NCI-H446 (cell line): Measurements from ENCODE around the gene WRNIP1.

ENCODE experiments used
- DNase-seq, 2 experiments: peaks; one replicate each; lab custom pipeline; 2025; lab: John Stamatoyannopoulos, UW

Gene WRNIP1

DNA sequence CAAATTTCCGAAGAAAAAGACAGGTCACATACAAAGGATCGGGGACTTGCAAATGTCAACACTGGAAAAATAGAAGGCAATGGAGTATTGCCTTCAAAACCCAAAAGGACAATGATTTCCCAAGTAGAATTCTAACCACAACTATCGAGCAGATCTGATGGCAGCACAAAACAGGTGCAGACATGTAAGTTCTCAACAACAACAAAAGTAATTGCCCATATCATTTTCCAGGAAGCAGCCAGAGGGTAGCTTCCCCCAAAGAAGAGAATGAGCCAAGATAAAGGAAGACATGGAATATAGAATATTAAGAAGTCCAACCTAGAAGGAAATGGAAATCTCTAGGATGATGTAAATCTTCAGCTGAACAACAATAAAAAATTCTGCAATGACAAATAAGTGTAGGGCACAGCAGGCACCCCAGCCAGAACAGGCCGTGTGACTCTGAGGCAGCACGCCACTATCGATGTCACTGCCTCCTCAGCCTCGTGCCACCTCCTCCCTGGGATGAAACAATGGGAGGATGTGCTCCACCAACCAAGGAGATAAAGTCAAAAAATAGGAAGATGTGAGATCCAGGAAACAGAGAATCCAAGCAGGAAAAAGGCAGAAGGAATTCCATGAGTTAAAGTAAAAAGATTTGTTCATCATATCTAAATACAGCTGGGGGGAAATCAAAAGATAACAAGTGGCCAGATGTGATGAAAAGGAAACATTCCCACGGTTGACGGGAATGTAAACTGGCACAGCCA is 42.3 kb downstream of the WRNIP1 start:
- DNase-seq, result no peak

DNA sequence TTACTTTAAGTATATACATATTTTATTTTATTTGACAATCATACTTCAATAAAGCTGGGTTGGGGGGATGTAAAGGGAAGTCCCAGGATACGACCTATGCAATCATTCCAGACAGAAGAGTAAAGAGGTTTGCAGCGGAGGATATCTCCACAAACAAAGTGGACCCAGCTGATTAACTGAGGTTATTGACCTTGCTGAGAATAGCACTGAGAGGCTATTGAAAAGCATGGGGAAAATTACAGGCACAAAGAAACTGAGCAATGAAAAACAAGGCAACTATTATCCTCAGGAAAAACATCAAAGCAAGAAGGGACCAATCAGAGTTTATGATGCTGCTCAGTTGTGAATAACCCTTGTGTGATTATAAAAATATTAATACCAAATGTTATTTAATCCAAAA is 43.8 kb downstream of the WRNIP1 start:
- DNase-seq, result no peak

DNA sequence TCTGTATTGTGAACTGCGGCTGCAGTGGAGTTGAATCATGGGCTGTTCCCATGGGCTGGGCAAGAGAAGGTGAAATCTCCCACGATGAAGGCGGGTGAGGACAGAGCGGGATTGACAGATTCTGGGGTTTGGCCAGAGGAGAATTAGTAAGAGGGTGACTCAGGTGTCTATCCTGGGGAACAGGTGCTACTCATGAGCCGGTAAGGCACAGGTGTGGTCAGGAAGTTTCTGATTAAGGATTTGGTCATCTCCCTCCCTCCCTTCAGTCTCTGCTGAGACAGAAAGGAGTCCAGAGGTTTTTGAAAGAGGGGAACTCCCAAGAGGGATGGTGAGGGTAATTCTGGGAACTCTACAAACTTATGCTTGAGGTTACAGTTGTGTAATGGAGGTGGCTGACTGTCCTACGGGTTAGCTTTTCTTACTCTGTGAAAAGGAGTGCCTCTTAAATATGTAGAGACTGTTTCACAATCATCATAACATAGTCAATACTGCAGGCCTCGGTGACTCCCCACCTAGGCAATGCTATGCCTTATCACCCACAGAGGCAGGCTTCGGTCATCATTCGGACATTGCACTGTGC is 45.0 kb downstream of the WRNIP1 start:
- DNase-seq, result no peak

DNA sequence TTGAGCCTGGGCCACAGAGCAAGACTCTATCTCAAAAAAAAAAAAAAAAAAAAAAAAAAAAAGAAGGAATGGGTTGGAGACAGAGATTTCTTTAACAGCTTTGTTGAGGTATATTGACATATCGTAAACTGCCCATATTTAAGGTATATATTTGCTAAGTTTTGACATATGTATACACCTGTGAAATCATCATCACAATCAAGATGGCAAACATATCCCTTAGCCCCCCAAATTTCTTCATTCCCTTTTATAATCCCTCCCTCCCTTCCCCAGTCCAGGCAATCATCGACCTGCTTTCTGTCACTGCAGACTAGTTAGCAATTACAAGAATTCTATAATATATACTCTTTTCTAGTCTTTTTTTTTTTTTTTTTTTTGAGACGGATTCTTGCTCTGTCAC is 47.5 kb downstream of the WRNIP1 start:
- DNase-seq, result no peak

DNA sequence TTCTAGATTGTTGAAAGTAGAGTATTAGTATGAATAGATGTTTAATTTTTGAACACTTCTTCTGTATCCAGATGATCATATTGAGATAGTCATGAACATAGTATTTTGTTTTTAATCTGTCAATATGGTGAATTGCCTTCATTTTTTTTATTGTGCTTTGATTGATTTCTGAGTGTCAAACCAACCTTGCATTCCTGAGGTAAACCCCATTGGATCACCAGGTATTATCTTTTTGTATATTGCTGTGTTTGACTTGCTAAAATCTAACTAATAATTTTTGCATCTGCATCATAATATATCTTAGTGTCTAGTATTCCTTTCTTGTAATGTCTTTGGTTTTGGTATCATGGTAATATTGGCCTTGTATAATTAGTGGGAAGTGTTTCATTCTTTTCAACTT is 51.0 kb downstream of the WRNIP1 start:
- no peak for DNase-seq

DNA sequence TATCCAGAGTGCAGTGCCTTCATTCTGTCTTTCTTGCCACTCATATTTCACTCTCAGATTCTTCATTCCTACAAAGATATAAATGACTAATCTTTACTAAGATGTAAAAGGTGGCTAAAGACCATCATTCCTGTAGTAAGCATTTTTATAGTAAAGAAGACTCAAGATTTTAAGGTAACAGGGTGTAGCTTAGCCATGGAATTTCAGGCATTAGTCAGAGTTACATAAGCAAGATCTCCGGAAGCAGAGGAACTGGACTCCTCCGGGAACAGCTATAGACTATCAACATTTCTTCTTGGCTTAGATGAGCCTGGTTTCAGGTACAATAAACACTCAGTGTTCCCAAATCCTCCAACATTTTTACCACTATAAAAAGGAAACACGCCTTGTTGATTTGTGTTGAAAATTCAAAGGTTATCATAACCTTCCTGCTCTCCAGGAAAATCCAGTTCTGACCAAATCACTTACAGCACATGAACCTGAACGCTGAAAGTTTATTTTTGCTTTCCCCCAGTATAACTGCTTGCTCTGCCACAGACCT is 52.8 kb downstream of the WRNIP1 start:
- no peak for DNase-seq

DNA sequence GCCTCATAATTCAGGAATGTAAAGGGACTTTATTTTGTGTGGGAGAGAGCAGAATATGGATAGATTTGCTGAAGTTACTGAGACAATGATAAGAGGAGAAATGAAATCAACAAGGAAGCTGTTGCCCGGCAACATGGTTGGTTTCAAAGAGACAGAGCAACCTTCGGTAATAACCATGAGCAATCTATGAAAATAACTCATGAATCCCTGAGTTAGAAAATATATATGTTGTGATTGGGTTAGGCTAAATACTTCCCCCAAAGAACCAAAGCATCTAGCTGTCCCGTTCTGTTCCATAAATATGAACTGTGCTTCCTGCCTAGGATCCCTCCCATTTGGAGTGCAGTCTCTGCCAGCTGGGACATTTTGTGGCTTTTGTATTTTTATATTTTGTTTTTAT is 53.4 kb downstream of the WRNIP1 start:
- DNase-seq, result no peak

DNA sequence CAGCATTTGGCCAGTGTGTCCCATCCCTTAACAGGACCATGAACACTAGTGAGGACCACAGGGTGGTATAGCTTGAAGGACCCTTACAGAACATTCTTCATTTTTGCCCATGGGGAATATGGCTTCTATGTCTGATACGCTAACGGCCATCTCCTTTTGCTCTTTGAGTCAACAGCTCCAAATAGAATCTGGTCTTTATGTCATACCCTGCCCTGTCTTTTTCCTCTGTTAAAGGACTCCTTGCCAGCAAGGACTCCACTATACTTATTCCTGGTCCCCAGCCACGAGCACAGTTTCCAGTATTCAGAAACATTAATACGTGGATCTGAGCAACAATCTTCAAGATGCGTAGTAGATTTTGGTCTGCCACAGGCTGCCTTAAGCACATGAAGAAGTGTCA is 53.9 kb downstream of the WRNIP1 start:
- DNase-seq, result no peak

DNA sequence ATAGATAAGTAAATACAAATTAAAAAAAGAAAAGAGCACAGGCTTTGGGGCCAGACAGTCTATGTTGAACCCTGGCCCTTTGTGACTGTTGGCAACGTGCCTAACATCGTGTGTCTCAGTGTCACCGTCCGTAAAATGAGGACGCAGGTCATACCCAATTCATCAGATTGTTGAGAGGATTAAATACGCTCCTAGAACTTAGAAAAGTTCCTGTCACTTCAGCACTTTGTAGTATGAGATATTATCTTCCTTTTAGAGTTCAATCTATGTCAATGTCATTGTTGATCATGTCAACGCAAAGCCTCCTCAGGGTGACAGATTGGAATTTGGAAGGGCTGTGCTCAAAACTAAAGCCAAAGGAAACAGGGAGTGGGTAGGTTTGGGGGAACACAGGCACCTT is 54.8 kb downstream of the WRNIP1 start:
- no peak for DNase-seq

DNA sequence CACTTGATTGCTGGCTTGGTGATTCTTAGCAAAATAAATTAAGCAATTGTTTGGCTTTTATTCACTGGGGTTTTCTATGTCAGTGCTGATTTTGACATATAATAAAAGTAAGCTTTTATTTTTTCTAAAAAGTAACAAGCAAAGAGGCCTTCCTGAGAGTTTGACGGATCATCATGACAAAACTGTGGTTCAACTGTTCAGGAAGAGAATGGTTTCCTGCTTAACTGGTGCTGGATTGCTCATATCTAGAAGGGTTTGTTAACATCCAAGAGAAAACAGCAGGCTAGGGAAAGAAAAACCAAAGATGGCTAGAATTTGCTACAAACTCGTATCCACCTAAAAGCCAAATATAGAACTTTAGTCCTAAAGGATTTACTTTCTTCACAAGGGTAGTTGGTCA is 55.2 kb downstream of the WRNIP1 start:
- DNase-seq, result no peak

DNA sequence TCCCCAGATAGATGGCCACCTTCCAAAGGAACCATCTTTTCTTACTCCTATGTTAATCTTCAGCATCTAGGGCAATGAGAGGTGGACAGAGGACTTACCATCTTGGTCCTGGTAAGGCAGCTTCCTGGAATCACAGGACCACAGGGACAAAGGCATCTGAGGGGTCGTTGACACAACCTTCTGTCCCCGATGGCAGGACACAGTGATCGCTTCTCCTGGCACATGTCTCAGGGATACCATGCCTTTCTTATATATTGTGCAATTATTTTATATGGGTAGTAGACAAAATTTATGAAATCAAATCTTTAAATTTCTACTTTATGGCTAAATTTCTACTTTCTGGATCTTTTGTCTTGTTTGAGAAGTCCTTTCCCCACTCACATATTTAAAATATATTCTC is 56.4 kb downstream of the WRNIP1 start:
- no peak for DNase-seq

DNA sequence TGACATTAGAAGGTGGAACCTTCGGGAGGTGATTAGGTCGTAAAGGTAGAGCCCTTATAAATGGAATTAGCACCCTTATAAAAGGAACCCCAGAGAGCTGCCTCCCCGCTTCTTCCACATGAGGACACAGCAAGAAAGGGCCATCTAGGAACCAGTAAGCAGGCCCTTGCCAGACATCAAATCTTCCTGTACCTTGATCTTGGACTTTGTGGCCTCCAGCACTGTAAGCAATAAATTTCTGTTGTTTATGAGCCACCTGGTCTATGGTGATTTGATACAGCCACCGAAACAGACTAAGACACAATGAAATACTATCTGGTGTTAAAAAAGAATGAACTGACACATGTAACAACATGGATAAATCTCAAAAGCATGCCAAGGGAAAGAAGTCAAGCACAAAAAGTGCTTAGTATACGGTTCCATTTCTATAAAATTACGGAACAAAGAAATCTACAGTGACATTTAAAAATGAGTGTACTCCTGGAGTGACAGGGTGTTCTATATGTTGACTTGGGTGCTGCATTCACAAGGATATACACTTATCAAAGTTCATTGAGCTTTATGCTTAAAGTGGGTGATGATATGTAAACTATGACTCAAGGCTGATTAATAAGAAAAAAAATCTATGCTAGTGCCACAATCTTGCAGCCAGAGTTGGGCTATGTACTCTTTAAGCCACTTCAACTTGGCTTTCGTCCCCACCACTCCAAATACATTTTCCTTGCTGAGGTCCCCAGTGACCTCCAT is 58.1 kb downstream of the WRNIP1 start:
- no peak for DNase-seq

DNA sequence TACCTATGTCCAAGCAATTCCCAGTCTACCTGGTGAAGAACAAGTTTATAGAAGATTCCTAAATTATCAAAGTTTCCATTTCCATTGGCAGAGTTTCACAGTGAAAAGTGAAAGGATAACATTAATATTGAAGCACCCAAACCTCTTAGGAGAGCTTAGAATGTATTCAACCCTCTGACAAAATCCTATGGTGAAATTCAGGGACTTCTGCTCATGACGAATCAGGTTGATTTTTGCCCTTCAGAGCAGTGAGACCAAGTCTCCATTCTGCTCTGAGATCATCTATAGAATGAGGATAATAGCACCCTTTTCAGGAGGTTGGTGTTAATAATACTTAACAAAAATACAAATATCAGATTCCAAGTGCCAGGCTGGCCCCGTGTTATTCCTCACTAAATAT is 60.9 kb downstream of the WRNIP1 start:
- no peak for DNase-seq

DNA sequence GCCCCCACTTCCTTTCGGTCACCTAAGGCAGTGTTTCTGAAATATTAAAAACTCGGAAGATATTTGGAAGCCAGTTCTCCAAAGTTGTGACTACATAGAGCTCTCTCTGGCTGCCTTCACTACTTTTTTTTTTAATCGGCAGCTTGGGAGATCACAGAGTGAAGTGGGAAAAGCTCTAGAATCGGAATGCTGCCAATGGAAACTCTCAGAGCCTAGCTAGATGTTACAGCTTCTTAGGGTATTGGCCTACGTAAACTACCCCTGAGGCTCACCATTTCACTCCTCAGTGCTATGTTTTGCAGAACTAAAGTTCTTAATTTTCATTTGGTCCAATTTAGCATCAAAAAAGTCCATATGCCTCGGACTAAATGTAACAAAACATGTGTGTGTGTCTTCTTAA is 61.9 kb downstream of the WRNIP1 start:
- DNase-seq, result no peak

DNA sequence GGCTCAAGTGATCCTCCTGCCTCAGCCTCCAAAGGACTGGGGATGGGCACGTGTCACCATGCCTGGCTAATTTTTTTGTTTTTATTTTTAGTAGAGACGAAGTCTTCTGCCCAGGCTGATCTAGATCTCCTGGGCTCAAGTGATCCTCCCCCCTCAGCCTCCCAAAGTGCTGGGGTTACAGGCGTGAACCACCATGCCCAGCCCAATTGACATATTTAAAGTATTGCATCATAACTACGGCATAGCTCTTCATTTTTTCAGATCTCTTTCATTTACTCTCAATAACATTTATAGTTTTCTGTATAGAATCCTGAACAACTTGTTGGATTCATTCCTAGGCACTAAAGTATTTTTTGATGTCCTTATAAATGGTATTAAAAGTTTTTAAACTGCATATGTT is 63.4 kb downstream of the WRNIP1 start:
- DNase-seq, result no peak

DNA sequence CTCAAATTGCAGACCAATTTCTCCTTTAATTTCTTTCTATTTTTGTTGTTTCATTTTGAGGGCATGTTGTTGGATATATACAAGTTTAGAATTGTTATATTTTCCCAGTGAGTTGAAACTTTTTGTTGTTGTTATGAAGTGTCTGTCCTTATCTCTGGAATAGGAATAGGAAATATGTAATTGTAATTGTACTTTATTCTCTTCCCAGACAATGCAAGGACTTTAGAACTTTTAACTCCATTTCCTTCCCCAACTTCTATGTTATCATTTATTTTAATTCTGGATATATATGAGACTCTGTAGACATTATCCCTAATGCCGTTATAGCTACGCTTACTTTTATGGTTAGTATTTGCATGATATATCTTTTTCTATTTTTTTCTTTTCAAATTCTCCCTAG is 64.1 kb downstream of the WRNIP1 start:
- no peak for DNase-seq

DNA sequence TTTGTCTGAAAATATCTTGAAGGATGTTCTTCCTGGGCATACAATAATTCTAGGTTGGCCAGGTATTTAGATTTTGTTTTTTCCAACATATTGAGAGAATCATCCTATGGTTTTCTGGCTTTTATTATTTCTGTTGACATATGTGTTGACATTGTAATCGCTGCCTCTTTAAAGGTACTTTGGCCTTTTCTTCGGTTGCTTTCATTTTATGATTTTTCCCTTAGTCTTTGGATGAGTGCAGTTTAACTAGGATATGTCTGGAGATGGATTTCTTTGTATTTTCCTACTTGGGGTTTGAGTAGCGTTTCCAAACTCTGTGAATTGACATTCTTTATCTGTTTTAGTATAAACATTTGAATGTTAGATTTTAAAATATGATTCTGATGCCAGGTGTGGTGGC is 65.0 kb downstream of the WRNIP1 start:
- DNase-seq, result no peak

DNA sequence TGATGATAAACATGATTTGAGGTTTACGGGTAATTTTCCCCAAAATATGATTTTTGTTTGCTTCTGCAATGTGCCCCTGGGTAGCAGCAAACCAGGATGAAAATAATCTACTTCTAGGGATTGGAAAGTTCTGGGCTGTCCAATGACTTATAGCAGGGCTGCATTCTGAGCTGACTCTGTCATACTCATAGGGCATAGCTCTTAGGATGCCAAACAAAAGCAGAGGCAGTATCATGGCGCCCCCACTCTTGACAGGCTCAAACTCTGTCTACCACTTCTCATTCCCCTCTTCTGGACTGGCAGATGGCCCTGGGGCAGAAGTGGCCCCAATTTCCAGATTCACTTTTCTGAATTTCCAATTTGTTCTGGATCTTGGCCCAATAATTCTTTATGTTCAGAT is 66.2 kb downstream of the WRNIP1 start:
- no peak for DNase-seq

DNA sequence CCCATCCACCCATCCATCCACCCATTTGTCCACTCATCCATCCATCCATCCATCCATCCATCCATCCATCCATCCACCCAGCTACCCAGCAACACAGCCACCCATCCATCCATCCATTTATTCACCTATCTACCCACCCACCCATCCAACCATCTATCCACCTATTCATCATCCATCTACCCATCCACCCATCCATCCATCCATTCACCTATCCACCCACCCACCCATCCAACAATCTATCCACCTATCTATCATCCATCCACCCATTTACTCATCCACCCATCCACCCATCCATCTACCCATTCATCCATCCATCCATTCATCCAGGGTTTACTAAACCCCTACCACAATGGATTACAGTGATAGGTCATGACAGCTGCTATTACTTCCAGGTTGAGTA is 69.1 kb downstream of the WRNIP1 start:
- no peak for DNase-seq
